ENCODE results near the gene PPP4C. TPM values are rescaled to one million over a fixed set of nuclear protein-coding genes. Genes with fewer than 3 reads are reported as not detected.
"Not testable (repeated sequence)": the region's sequence is repeated elsewhere in the genome, so short reads cannot be mapped to it uniquely, and the experiment has no call there.

The PPP4C gene
- total RNA-seq, 1 donor from 2014 or later = 121 TPM

GRCh38 chr16:30095166-30096078 is 19.6 kb downstream of the PPP4C start:
- no peak for DNase-seq (ENCODE audit: extremely low read depth, low read depth, low spot score)

- no peak for DNase-seq (ENCODE audit: extremely low read depth, low read depth, low spot score)
Observed at GRCh38 chr16:30096105-30096861, 20.5 kb downstream of the PPP4C start, which contains the start of gene YPEL3. Gene YPEL3, minus strand, starts transcription at chr16:30096213. Its CDS starts 731 bp downstream, at chr16:30095482.

- no peak for DNase-seq (ENCODE audit: extremely low read depth, low read depth, low spot score)
Observed at GRCh38 chr16:30096862-30097563, 21.2 kb downstream of the PPP4C start.

- no peak for DNase-seq (ENCODE audit: extremely low read depth, low read depth, low spot score)
Observed at GRCh38 chr16:30104090-30104489, 28.3 kb downstream of the PPP4C start.

- DNase-seq (ENCODE audit: extremely low read depth, low read depth, low spot score) = no peak
Observed at GRCh38 chr16:30104492-30104891, 28.7 kb downstream of the PPP4C start.

- DNase-seq (ENCODE audit: extremely low read depth, low read depth, low spot score) = no peak
Observed at GRCh38 chr16:30108059-30108850, 32.5 kb downstream of the PPP4C start.

- no peak for DNase-seq (ENCODE audit: extremely low read depth, low read depth, low spot score)
Observed at GRCh38 chr16:30110661-30111060, 34.9 kb downstream of the PPP4C start.

GRCh38 chr16:30112197-30113030 is 36.6 kb downstream of the PPP4C start:
- no peak for DNase-seq (ENCODE audit: extremely low read depth, low read depth, low spot score)

GRCh38 chr16:30113031-30113710 is 37.4 kb downstream of the PPP4C start, which contains the start of gene GDPD3:
Gene GDPD3, minus strand, starts transcription at chr16:30113537. Its CDS starts 59 bp downstream, at chr16:30113478.
- no peak for DNase-seq (ENCODE audit: extremely low read depth, low read depth, low spot score)

GRCh38 chr16:30113711-30114333 is 38.0 kb downstream of the PPP4C start:
- no peak for DNase-seq (ENCODE audit: extremely low read depth, low read depth, low spot score)

- no peak for DNase-seq (ENCODE audit: extremely low read depth, low read depth, low spot score)
Observed at GRCh38 chr16:30114411-30114810, 38.6 kb downstream of the PPP4C start.

GRCh38 chr16:30114833-30115232 is 39.0 kb downstream of the PPP4C start:
- DNase-seq (ENCODE audit: extremely low read depth, low read depth, low spot score) = not testable (repeated sequence)

GRCh38 chr16:30115238-30115637 is 39.4 kb downstream of the PPP4C start:
- DNase-seq (ENCODE audit: extremely low read depth, low read depth, low spot score) = no peak

- DNase-seq (ENCODE audit: extremely low read depth, low read depth, low spot score) = no peak
Observed at GRCh38 chr16:30116291-30117207, 40.8 kb downstream of the PPP4C start.

- DNase-seq (ENCODE audit: extremely low read depth, low read depth, low spot score) = no peak
Observed at GRCh38 chr16:30117768-30118167, 42.0 kb downstream of the PPP4C start.

GRCh38 chr16:30119428-30119827 is 43.6 kb downstream of the PPP4C start:
- DNase-seq (ENCODE audit: extremely low read depth, low read depth, low spot score) = no peak

Measured in glomerular endothelial cell (primary cell).